HG03108 (cell line): ENCODE data around the gene CACNA2D2.
A peak's percentile ranks its signal among the peaks of the same experiment; 100 is the strongest.

Source experiments
- ATAC-seq: cut with Tn5 transposase; IDR thresholded peaks from one replicate; pipeline ENCODE4 v1.9.1; 2021; ENCODE audit warnings: moderate library complexity; ENCODE audit not compliant: unreplicated experiment

The CACNA2D2 gene

GRCh38 chr3:50336452-50337174, 166.8 kb downstream of the CACNA2D2 start:
- peak; percentile 21 for ATAC-seq

- no peak for ATAC-seq
Measured at GRCh38 chr3:50334339-50335075, 168.9 kb downstream of the CACNA2D2 start.

- no peak for ATAC-seq
Measured at GRCh38 chr3:50333744-50334328, 169.6 kb downstream of the CACNA2D2 start.

GRCh38 chr3:50331364-50331907, 172.0 kb downstream of the CACNA2D2 start:
- no peak for ATAC-seq

GRCh38 chr3:50330330-50330729, 173.1 kb downstream of the CACNA2D2 start:
- no peak for ATAC-seq

GRCh38 chr3:50327943-50328691, 175.3 kb downstream of the CACNA2D2 start, which contains the start of gene TUSC2:
Gene TUSC2, minus strand, starts transcription at chr3:50328223. Its CDS starts 124 bp downstream, at chr3:50328099.
- peak; percentile 80 for ATAC-seq

GRCh38 chr3:50327129-50327528, 176.3 kb downstream of the CACNA2D2 start:
- no peak for ATAC-seq

GRCh38 chr3:50326182-50326541, 177.3 kb downstream of the CACNA2D2 start:
- no peak for ATAC-seq

GRCh38 chr3:50325497-50326181, 177.8 kb downstream of the CACNA2D2 start:
- ATAC-seq, result no peak

GRCh38 chr3:50325113-50325480, 178.3 kb downstream of the CACNA2D2 start:
- ATAC-seq, result no peak

GRCh38 chr3:50324351-50325112, 178.9 kb downstream of the CACNA2D2 start:
- no peak for ATAC-seq

GRCh38 chr3:50323614-50324199, 179.7 kb downstream of the CACNA2D2 start:
- no peak for ATAC-seq

GRCh38 chr3:50323092-50323600, 180.3 kb downstream of the CACNA2D2 start:
- ATAC-seq, result no peak

GRCh38 chr3:50322386-50323091, 180.9 kb downstream of the CACNA2D2 start, which contains the start of gene HYAL2:
Gene HYAL2, minus strand, starts transcription at chr3:50322745. Its CDS starts 2,256 bp downstream, at chr3:50320489.
- no peak for ATAC-seq

GRCh38 chr3:50322115-50322385, 181.4 kb downstream of the CACNA2D2 start:
- no peak for ATAC-seq

- peak; percentile 66 for ATAC-seq
Measured at GRCh38 chr3:50321336-50322114, 181.9 kb downstream of the CACNA2D2 start.

GRCh38 chr3:50320853-50321335, 182.5 kb downstream of the CACNA2D2 start:
- ATAC-seq, result peak; percentile 52
